SU-DHL-6 (cell line): ENCODE results near the gene OR6B1.

Experiments used
- H2AFZ ChIP-seq: fragments of 200-600 bp; sonication (generic); 2 replicates; pipeline ENCODE4 v1.6.1; 2014; ENCODE audit warnings: low read depth, mild to moderate bottlenecking, moderate library complexity, mixed read lengths, antibody characterized with exemption, low read length; ENCODE audit not compliant: severe bottlenecking
- H3F3A ChIP-seq: fragments of 200-600 bp; shearing (Covaris generic); 2 replicates; pipeline ENCODE4 v1.6.0; 2016; ENCODE audit warnings: antibody characterized with exemption, mild to moderate bottlenecking; ENCODE audit not compliant: insufficient read depth
- H3K27ac ChIP-seq: fragments of 200-600 bp; sonication (generic); 2 replicates; pipeline ENCODE4 v1.5.1; 2016; ENCODE audit warnings: low read depth, mild to moderate bottlenecking, low read length, moderate library complexity, mixed read lengths
- H3K27me3 ChIP-seq: fragments of 200-600 bp; sonication (generic), shearing (Covaris generic); 2 replicates; pipeline ENCODE4 v1.6.0; 2014; ENCODE audit warnings: mild to moderate bottlenecking, low read length
- H3K36me3 ChIP-seq: fragments of 200-600 bp; sonication (generic); 2 replicates; pipeline ENCODE4 v1.6.1; 2014; ENCODE audit warnings: mild to moderate bottlenecking, low read length, mixed read lengths
- H3K4me2 ChIP-seq: fragments of 300-600, 200-600 bp; shearing (Covaris generic), sonication (generic); 2 replicates; pipeline ENCODE4 v1.6.0; 2014; ENCODE audit warnings: low read length, low read depth, mild to moderate bottlenecking; ENCODE audit not compliant: poor library complexity, severe bottlenecking
- H3K4me3 ChIP-seq: fragments of 200-600 bp; sonication (generic); 2 replicates; pipeline ENCODE4 v1.5.1; 2014; ENCODE audit warnings: antibody characterized with exemption, low read length, mild to moderate bottlenecking, mixed read lengths; ENCODE audit not compliant: insufficient read depth, poor library complexity, severe bottlenecking
- H3K79me2 ChIP-seq: fragments of 200-600 bp; sonication (generic); 2 replicates; pipeline ENCODE4 v1.6.1; 2014; ENCODE audit warnings: mild to moderate bottlenecking, low read length, moderate library complexity; ENCODE audit not compliant: insufficient read depth
- H3K9ac ChIP-seq: fragments of 200-600 bp; sonication (generic); 2 replicates; pipeline ENCODE4 v1.7.0; 2014; ENCODE audit warnings: mild to moderate bottlenecking, low read length
- H3K9me2 ChIP-seq: fragments of 200-600 bp; sonication (generic); replicated peaks from 2 replicates; pipeline ENCODE4 v1.6.1; 2014; ENCODE audit warnings: low read length; ENCODE audit not compliant: insufficient read depth
- H3K9me3 ChIP-seq: fragments of 200-600 bp; sonication (generic); 2 replicates; pipeline ENCODE4 v1.6.1; 2014; ENCODE audit warnings: low read length, mixed read lengths; ENCODE audit not compliant: insufficient read depth
- H4K20me1 ChIP-seq: fragments of 200-600 bp; sonication (generic); 2 replicates; pipeline ENCODE4 v1.6.1; 2014; ENCODE audit warnings: low read depth, mild to moderate bottlenecking, antibody characterized with exemption, low read length, moderate library complexity, mixed read lengths
- CTCF ChIP-seq: fragments of 200-600 bp; sonication (generic); IDR thresholded peaks from one replicate; pipeline ENCODE4 v1.5.1; 2017; ENCODE audit warnings: antibody characterized with exemption, mild to moderate bottlenecking, low read length, moderate library complexity; ENCODE audit not compliant: insufficient read depth, poor library complexity, severe bottlenecking
- EZH2phosphoT487 ChIP-seq: fragments of 200-600 bp; sonication (generic), shearing (Covaris generic); conservative IDR thresholded peaks from 2 replicates; pipeline ENCODE4 v1.6.1; 2018; ENCODE audit warnings: mild to moderate bottlenecking, antibody characterized with exemption, low read length, moderate library complexity, mixed read lengths

OR6B1 gene

GRCh38 chr7:143975617-143976016 is 24.5 kb upstream of the OR6B1 start:
- H3F3A ChIP-seq = no peaks in the 10 kb centered on the region
- H3K4me3 ChIP-seq = no peak overlapping the region
- H3K27me3 ChIP-seq = no peaks in the 10 kb centered on the region
- no peaks in the 10 kb centered on the region for H3K36me3 ChIP-seq
- no peak overlapping the region for H3K4me2 ChIP-seq
- no peaks in the 10 kb centered on the region for H3K9me2 ChIP-seq
- no peaks in the 10 kb centered on the region for H3K9me3 ChIP-seq
- no peak overlapping the region for H3K9ac ChIP-seq
- H2AFZ ChIP-seq = no peak overlapping the region
- H3K79me2 ChIP-seq = no peaks in the 10 kb centered on the region
- H4K20me1 ChIP-seq = no peaks in the 10 kb centered on the region
- TF ChIP-seq CTCF (no peak), EZH2phosphoT487 (no peak)
- H3K27ac ChIP-seq = no peak overlapping the region

- Histone ChIP-seq H3K27ac (no peak overlapping the region), H3K36me3 (no peaks in the 10 kb centered on the region), H4K20me1 (no peaks in the 10 kb centered on the region), H3K9me3 (no peaks in the 10 kb centered on the region), H3K4me3 (no peak overlapping the region), H3K27me3 (no peaks in the 10 kb centered on the region), H3F3A (no peaks in the 10 kb centered on the region), H3K79me2 (no peaks in the 10 kb centered on the region), H3K4me2 (no peak overlapping the region), H3K9me2 (no peaks in the 10 kb centered on the region), H3K9ac (no peak overlapping the region), H2AFZ (no peak overlapping the region)
- no peak for TF ChIP-seq CTCF
- TF ChIP-seq EZH2phosphoT487 = no peak
These were observed 21.5 kb upstream of the OR6B1 start for GRCh38 chr7:143978585-143978984.

GRCh38 chr7:143979359-143979758 is 20.8 kb upstream of the OR6B1 start:
- no peak overlapping the region for H2AFZ ChIP-seq
- H3K9ac ChIP-seq = no peak overlapping the region
- TF ChIP-seq EZH2phosphoT487 = no peak
- TF ChIP-seq CTCF = no peak
- H4K20me1 ChIP-seq = no peaks in the 10 kb centered on the region
- no peaks in the 10 kb centered on the region for H3F3A ChIP-seq
- H3K79me2 ChIP-seq = no peaks in the 10 kb centered on the region
- H3K27ac ChIP-seq = no peak overlapping the region
- no peaks in the 10 kb centered on the region for H3K9me3 ChIP-seq
- no peaks in the 10 kb centered on the region for H3K9me2 ChIP-seq
- no peaks in the 10 kb centered on the region for H3K36me3 ChIP-seq
- H3K27me3 ChIP-seq = no peaks in the 10 kb centered on the region
- no peak overlapping the region for H3K4me2 ChIP-seq
- no peak overlapping the region for H3K4me3 ChIP-seq
